Type B pancreatic cell (in vitro differentiated cells): ENCODE data around the gene RUSF1. TPM values are rescaled to one million over a fixed set of nuclear protein-coding genes. Genes with fewer than 3 reads are reported as not detected.

Experiments
- DNase-seq: peaks from one replicate; pipeline ENCODE4 v3.0.0; 2021; ENCODE audit warnings: mixed read lengths; ENCODE audit not compliant: unreplicated experiment; ENCODE audit errors: extremely low spot score
- H3K27ac Mint-ChIP-seq: 2 replicates; pipeline ENCODE4 v1.8.0; 2021; ENCODE audit warnings: mild to moderate bottlenecking, mixed read lengths
- H3K27me3 Mint-ChIP-seq: 2 replicates; pipeline ENCODE4 v1.8.0; 2021; ENCODE audit warnings: mixed read lengths
- H3K36me3 Mint-ChIP-seq: 2 replicates; pipeline ENCODE4 v1.8.0; 2021; ENCODE audit warnings: mixed read lengths
- H3K4me1 Mint-ChIP-seq: one replicate; pipeline ENCODE4 v1.8.0; 2021; ENCODE audit warnings: mixed read lengths; ENCODE audit not compliant: unreplicated experiment
- H3K4me3 Mint-ChIP-seq: 2 replicates; pipeline ENCODE4 v1.8.0; 2021; ENCODE audit warnings: mild to moderate bottlenecking, mixed read lengths
- H3K9me3 Mint-ChIP-seq: 2 replicates; pipeline ENCODE4 v1.8.0; 2021; ENCODE audit warnings: mixed read lengths
- total RNA-seq: library from RNA; stranded (reverse); gene quantifications from 2 replicates; pipeline ENCODE4 v1.2.1, GENCODE V29; 2021; ENCODE audit warnings: low replicate concordance
- TF ChIP-seq, protein P1 (sequence below): fragments of 200-600 bp; sonication (generic); conservative IDR thresholded peaks from 2 replicates; pipeline ENCODE4 v1.5.0; 2021; ENCODE audit warnings: antibody characterized with exemption, mild to moderate bottlenecking

Gene RUSF1
- total RNA-seq, 1 donor from 2014 or later = 78.2 TPM

DNA sequence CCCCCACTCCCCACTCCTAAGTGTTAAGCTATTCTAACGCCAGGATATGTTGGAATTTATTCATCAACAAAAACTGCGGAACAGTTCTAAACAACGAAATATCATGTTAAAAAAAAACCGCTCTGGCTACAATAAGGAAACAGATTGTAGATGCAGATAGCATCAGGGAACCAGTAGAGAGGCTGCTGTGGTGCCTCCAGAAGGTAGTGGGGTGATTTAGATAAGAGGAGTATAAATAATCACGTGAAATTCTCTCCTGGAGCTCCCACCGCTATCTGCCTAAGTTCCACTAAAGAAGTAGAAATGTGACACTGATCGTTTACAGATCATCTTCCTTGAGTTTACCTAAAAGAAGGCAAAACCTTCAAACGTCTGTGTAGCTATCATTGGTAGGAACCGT, 27.5 kb upstream of the RUSF1 start:
- Mint-ChIP-seq H3K4me3 (no peak overlapping the region), H3K36me3 (no peaks in the 10 kb centered on the region), H3K4me1 (no peaks in the 10 kb centered on the region), H3K9me3 (peaks cover 7% of the 10 kb centered on the region), H3K27ac (no peak overlapping the region), H3K27me3 (peaks cover 28% of the 10 kb centered on the region)
- DNase-seq = no peak
- TF ChIP-seq, protein P1, sequence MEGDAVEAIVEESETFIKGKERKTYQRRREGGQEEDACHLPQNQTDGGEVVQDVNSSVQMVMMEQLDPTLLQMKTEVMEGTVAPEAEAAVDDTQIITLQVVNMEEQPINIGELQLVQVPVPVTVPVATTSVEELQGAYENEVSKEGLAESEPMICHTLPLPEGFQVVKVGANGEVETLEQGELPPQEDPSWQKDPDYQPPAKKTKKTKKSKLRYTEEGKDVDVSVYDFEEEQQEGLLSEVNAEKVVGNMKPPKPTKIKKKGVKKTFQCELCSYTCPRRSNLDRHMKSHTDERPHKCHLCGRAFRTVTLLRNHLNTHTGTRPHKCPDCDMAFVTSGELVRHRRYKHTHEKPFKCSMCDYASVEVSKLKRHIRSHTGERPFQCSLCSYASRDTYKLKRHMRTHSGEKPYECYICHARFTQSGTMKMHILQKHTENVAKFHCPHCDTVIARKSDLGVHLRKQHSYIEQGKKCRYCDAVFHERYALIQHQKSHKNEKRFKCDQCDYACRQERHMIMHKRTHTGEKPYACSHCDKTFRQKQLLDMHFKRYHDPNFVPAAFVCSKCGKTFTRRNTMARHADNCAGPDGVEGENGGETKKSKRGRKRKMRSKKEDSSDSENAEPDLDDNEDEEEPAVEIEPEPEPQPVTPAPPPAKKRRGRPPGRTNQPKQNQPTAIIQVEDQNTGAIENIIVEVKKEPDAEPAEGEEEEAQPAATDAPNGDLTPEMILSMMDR = no peak

DNA sequence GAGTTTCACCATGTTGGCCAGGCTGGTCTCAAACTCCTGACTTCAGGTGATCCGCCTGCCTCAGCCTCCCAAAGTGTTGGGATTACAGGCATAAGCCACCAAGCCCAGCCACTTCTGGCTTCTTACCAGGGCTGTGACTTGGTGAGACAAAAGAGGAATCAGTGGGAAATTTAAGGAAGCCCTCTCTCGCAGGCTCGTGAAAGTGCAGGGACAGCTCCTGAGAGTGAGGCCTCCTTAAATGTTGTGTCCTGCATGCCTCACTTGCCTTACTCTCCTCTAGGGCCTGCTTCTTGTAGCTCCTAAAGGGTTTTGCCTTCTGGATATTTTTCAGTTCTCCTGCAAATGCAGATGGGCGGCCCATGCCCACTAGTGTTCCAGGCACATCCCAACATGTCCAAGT, 24.7 kb upstream of the RUSF1 start:
- Mint-ChIP-seq H3K27me3 (peaks cover 13% of the 10 kb centered on the region), H3K36me3 (no peaks in the 10 kb centered on the region), H3K4me1 (no peaks in the 10 kb centered on the region), H3K4me3 (no peak overlapping the region), H3K27ac (no peak overlapping the region), H3K9me3 (no peaks in the 10 kb centered on the region)
- no peak for DNase-seq
- TF ChIP-seq, protein P1 = no peak

DNA sequence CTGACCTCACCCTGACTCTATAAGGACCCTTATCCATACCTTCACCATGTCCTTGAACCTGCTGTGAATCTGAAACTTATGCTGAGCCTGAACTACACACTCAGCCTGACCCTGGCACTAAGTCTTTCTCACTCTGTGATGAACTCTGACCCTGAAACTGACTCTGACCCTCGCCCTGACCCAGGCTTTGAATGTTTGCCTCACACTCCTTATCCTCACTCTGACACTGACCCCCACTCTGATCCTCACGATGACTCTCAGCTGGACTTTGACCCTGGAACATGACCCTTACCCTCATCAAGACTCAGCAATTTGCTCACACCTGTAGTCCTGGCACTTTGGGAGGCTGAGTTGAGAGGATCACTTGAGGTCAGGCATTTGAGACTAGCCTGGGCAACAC, 23.9 kb upstream of the RUSF1 start:
- no peak for DNase-seq
- H3K9me3 Mint-ChIP-seq = no peaks in the 10 kb centered on the region
- H3K36me3 Mint-ChIP-seq = no peaks in the 10 kb centered on the region
- peaks cover 11% of the 10 kb centered on the region for H3K27me3 Mint-ChIP-seq
- no peaks in the 10 kb centered on the region for H3K4me1 Mint-ChIP-seq
- H3K4me3 Mint-ChIP-seq = no peak overlapping the region
- TF ChIP-seq, protein P1 = no peak
- H3K27ac Mint-ChIP-seq = no peak overlapping the region

DNA sequence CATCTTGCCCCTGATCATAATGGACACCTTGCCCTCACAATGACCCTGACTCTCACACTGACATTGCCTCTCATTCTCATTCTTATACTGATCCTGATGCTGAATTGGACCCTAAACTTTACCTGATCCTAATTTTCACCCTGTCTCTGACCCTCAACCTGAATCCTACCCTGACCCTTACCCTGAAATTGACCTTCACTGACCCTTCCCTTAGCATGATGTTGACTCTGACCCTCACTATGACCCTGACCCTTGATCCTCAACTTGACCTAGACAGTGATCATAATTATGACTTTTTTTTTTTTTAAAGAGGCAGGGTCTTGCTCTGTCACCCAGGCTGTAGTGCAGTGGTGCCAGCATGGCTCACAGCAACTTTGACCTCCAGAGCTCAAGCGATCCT, 22.9 kb upstream of the RUSF1 start:
- TF ChIP-seq, protein P1 = no peak
- DNase-seq = no peak
- Mint-ChIP-seq H3K27ac (no peak overlapping the region), H3K4me1 (no peaks in the 10 kb centered on the region), H3K4me3 (no peak overlapping the region), H3K9me3 (no peaks in the 10 kb centered on the region), H3K36me3 (no peaks in the 10 kb centered on the region), H3K27me3 (peaks cover 17% of the 10 kb centered on the region)

DNA sequence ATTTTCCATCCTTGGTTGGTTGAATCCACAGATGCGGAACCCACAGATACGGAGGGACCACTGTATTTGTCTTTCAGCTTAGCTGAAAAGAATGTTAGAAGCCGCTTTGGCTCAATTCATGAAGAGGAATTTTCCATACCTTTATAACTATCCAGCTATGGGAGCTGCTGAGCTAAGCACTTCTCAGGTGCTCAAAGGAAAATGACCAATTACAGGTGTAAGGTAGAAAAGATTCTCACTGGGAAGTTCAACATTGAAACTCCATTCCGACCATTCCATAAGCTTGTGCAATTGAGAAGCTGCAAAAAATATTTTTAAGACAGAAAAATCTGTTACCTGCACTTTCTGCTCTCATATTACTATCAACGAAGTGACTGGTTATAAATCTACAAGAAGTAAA, 22.2 kb upstream of the RUSF1 start:
- TF ChIP-seq, protein P1 = no peak
- no peak overlapping the region for H3K27ac Mint-ChIP-seq
- no peak for DNase-seq
- H3K27me3 Mint-ChIP-seq = peaks cover 13% of the 10 kb centered on the region
- no peaks in the 10 kb centered on the region for H3K9me3 Mint-ChIP-seq
- no peak overlapping the region for H3K4me3 Mint-ChIP-seq
- H3K4me1 Mint-ChIP-seq = no peaks in the 10 kb centered on the region
- H3K36me3 Mint-ChIP-seq = no peaks in the 10 kb centered on the region

DNA sequence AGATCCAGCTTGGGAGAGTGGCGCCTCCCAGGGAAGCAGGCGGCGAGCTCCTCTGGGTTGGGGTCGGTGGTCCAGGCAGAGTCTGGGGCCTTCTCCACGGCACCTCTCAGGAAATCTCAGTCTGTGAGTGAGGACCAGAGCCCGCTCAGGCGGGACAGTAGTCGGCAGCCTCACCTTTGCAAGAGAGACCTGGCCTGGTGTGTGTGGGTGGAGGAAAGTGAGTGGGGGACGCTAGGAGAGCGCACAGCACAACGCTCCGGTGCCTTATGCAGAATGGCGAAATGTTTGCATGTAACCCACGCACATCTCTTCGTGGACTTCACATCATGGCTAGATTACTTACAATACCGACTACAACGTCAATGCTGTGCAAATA, 21.7 kb upstream of the RUSF1 start:
- Mint-ChIP-seq H3K4me3 (peak overlapping the region; percentile 55), H3K27ac (no peak overlapping the region), H3K27me3 (peaks cover 16% of the 10 kb centered on the region)

More for the DNA sequence above, 21.7 kb upstream of the RUSF1 start:
- Mint-ChIP-seq H3K4me1 (no peaks in the 10 kb centered on the region), H3K9me3 (no peaks in the 10 kb centered on the region), H3K36me3 (no peaks in the 10 kb centered on the region)
- TF ChIP-seq, protein P1 = no peak
- no peak for DNase-seq
